Medulla oblongata (tissue), 1 donor: Measurements from ENCODE around the gene STIM1.
"Not testable (repeated sequence)": the region's sequence is repeated elsewhere in the genome, so short reads cannot be mapped to it uniquely, and the experiment has no call there.

Experiments used
- DNase-seq: peaks from one replicate; pipeline ENCODE4 v3.0.0-alpha.2; 2015; ENCODE audit errors: extremely low spot score

The STIM1 gene

GRCh38 chr11:3854977-3855807 is at the start of gene STIM1:
STIM1 (plus strand) TSS chr11:3855664; CDS start chr11:3856271, 607 bp downstream.
- peak; percentile 97 for DNase-seq

GRCh38 chr11:3807909-3808860 is 47.3 kb upstream of the STIM1 start, which contains the start of gene PGAP2:
PGAP2 (plus strand) TSS chr11:3808560; CDS start chr11:3811260, 2,700 bp downstream.
- peak; percentile 67 for DNase-seq

GRCh38 chr11:3808861-3809623 is 46.4 kb upstream of the STIM1 start:
- DNase-seq: no peak

- no peak for DNase-seq
Observed at GRCh38 chr11:3809624-3809928, 45.9 kb upstream of the STIM1 start.

GRCh38 chr11:3810446-3810845 is 45.0 kb upstream of the STIM1 start:
- no peak for DNase-seq

GRCh38 chr11:3810951-3811350 is 44.5 kb upstream of the STIM1 start:
- DNase-seq: no peak

GRCh38 chr11:3814832-3815231 is 40.6 kb upstream of the STIM1 start:
- not testable (repeated sequence) for DNase-seq

- DNase-seq: no peak
Observed at GRCh38 chr11:3815845-3816244, 39.6 kb upstream of the STIM1 start.

- DNase-seq: no peak
Observed at GRCh38 chr11:3816673-3817072, 38.8 kb upstream of the STIM1 start.

GRCh38 chr11:3817181-3817800 is 38.2 kb upstream of the STIM1 start:
- no peak for DNase-seq

- DNase-seq: no peak
Observed at GRCh38 chr11:3820971-3821370, 34.5 kb upstream of the STIM1 start.

GRCh38 chr11:3822312-3822711 is 33.2 kb upstream of the STIM1 start:
- no peak for DNase-seq

GRCh38 chr11:3823303-3823702 is 32.2 kb upstream of the STIM1 start:
- DNase-seq: no peak

- no peak for DNase-seq
Observed at GRCh38 chr11:3823762-3824506, 31.5 kb upstream of the STIM1 start.

- peak; percentile 84 for DNase-seq
Observed at GRCh38 chr11:3824714-3825472, 30.6 kb upstream of the STIM1 start.

GRCh38 chr11:3825473-3826154 is 29.9 kb upstream of the STIM1 start:
- peak; percentile 37 for DNase-seq

- DNase-seq: peak; percentile 94
Observed at GRCh38 chr11:3826721-3827120, 28.7 kb upstream of the STIM1 start.

GRCh38 chr11:3827434-3828186 is 27.9 kb upstream of the STIM1 start:
- peak; percentile 43 for DNase-seq

GRCh38 chr11:3830088-3830487 is 25.4 kb upstream of the STIM1 start:
- no peak for DNase-seq
